A673 (cell line): ENCODE data around the gene UBASH3A. TPM values are rescaled to one million over a fixed set of nuclear protein-coding genes. Genes with fewer than 3 reads are reported as not detected.
A peak's percentile ranks its signal among the peaks of the same experiment; 100 is the strongest.

Experiments used
- BruUV-seq: library from RNA; stranded (reverse); fragments of 400-500 nt; replicated peaks from 2 replicates; lab custom pipeline; 2021; lab: Mats Ljungman, UMichigan
- CTCF ChIA-PET: fragments of 300-600 bp; sonication (Branson Sonifier 250); formaldehyde crosslinking; loops from one replicate; lab custom pipeline; 2022; ENCODE audit warnings: antibody characterized with exemption; lab: Charles Lee
- POLR2A ChIA-PET: fragments of 300-600 bp; sonication (Branson Sonifier 250); formaldehyde crosslinking; loops from one replicate; lab custom pipeline; 2022; ENCODE audit warnings: antibody characterized with exemption; ENCODE audit not compliant: low non-redundant PET; lab: Charles Lee
- DNase-seq: peaks from one replicate; pipeline ENCODE4 v3.0.0-alpha.2; 2015; ENCODE audit warnings: low spot score
- H3K27ac ChIP-seq: fragments of 200-600 bp; sonication (generic); 2 replicates; pipeline ENCODE4 v1.5.1; 2016; ENCODE audit warnings: mixed run types, low read depth, mild to moderate bottlenecking, mixed read lengths, antibody characterized with exemption, low read length; ENCODE audit not compliant: poor library complexity, severe bottlenecking
- H3K27me3 ChIP-seq: fragments of 200-600 bp; sonication (generic); replicated peaks from 2 replicates; pipeline ENCODE4 v1.6.1; 2017; ENCODE audit warnings: mixed run types, low read depth, mild to moderate bottlenecking, mixed read lengths, antibody characterized with exemption, low read length; ENCODE audit not compliant: insufficient read depth, poor library complexity
- H3K36me3 ChIP-seq: fragments of 200-600 bp; sonication (generic); 2 replicates; pipeline ENCODE4 v1.6.1; 2016; ENCODE audit warnings: mixed run types, mild to moderate bottlenecking, mixed read lengths, antibody characterized with exemption, low read length; ENCODE audit not compliant: insufficient read depth, poor library complexity, severe bottlenecking
- H3K4me1 ChIP-seq: fragments of 200-600 bp; sonication (generic); 2 replicates; pipeline ENCODE4 v1.6.1; 2017; ENCODE audit warnings: mixed run types, mild to moderate bottlenecking, mixed read lengths, antibody characterized with exemption, low read length; ENCODE audit not compliant: insufficient read depth, poor library complexity, severe bottlenecking
- H3K4me3 ChIP-seq: fragments of 200-600 bp; sonication (generic); 2 replicates; pipeline ENCODE4 v1.5.1; 2016; ENCODE audit warnings: low read depth, mixed run types, mild to moderate bottlenecking, mixed read lengths, low read length; ENCODE audit not compliant: poor library complexity, severe bottlenecking
- H3K9me3 ChIP-seq: fragments of 200-600 bp; sonication (generic); 2 replicates; pipeline ENCODE4 v1.6.1; 2016; ENCODE audit warnings: mixed run types, low read depth, mild to moderate bottlenecking, mixed read lengths, antibody characterized with exemption, low read length; ENCODE audit not compliant: poor library complexity, severe bottlenecking
- CTCF ChIP-seq: fragments of 300-800, 200-600 bp; sonication (generic); conservative IDR thresholded peaks from 2 replicates; pipeline ENCODE4 v1.5.1; 2017; ENCODE audit warnings: low read depth, mild to moderate bottlenecking, antibody characterized with exemption, low read length, moderate library complexity, mixed read lengths
- EZH2 ChIP-seq: fragments of 200-600 bp; sonication (generic); IDR thresholded peaks from 2 replicates; pipeline ENCODE4 v1.6.1; 2017; ENCODE audit warnings: borderline replicate concordance, low read depth, mild to moderate bottlenecking, mixed read lengths, antibody characterized with exemption, low read length; ENCODE audit not compliant: poor library complexity, severe bottlenecking
- intact Hi-C: fragments of 100-400 bp; cut with micrococcal nuclease; formaldehyde crosslinking; loops from one replicate; pipeline ENCODE4 v1.10.0; 2022; ENCODE audit not compliant: unreplicated experiment
- total RNA-seq: library from RNA; stranded (reverse); gene quantifications from 2 replicates; pipeline ENCODE4 v1.2.3, GENCODE V29; 2021

Gene UBASH3A
- total RNA-seq, 1 experiment from 2014 or later, result not detected

DNA sequence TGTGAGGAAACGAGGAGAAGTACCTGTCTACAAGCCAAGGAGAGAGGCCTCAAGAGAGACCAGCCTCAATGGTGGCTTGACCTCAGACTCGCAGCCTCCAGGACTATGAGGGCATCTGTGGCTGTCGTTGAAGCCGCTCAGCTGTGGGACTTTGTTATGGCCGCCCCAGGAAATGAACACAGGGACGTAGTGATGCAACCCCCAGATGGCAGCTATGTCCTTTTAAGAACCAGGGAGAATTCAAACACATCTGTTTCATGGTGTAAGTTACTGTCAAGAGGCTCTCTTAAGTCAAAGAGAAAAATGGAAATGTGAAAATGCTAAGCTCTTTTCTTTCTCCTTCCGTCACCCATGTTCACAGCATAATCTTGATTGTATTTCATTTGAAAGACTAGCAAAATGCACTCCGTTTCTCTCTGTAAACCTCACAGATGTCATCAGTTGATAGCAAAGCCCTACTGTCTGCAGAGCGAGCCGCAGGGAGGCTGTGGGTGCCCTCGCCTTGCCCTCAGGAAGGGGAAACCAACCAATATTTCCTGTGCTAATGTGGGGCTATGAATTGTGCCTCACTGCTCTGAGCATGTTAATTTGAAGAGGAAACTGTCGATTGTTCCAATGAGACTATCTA is 21.3 kb downstream of the UBASH3A start:
- H3K27ac ChIP-seq, result peak overlapping the region; percentile 77
- CTCF ChIA-PET, result no interaction called here
- peaks cover 27% of the 10 kb centered on the region for H3K4me1 ChIP-seq
- peak; percentile 96 for DNase-seq
- POLR2A ChIA-PET, result interaction anchor here (0.5 kb wide), 1 partner anchor 406 kb away, joined by 5 read pairs; no protein-coding TSS in a partner anchor
- TF ChIP-seq CTCF, result no peak
- no peak for TF ChIP-seq EZH2
- no peak overlapping the region for H3K4me3 ChIP-seq
- BruUV-seq, result no TSS peak
- H3K36me3 ChIP-seq, result no peaks in the 10 kb centered on the region
- peaks cover 75% of the 10 kb centered on the region for H3K27me3 ChIP-seq
- intact Hi-C loops, result no loop called here
- H3K9me3 ChIP-seq, result peaks cover 5% of the 10 kb centered on the region

- BruUV-seq, result no TSS peak
- CTCF ChIA-PET, result no interaction called here
- intact Hi-C loops, result no loop called here
- TF ChIP-seq CTCF (no peak), EZH2 (no peak)
- Histone ChIP-seq H3K4me3 (no peak overlapping the region), H3K4me1 (peaks cover 27% of the 10 kb centered on the region), H3K27ac (no peak overlapping the region), H3K27me3 (peaks cover 75% of the 10 kb centered on the region), H3K36me3 (no peaks in the 10 kb centered on the region), H3K9me3 (peaks cover 4% of the 10 kb centered on the region)
- POLR2A ChIA-PET, result interaction anchor here (0.5 kb wide), 1 partner anchor 406 kb away, joined by 5 read pairs; no protein-coding TSS in a partner anchor
- DNase-seq, result no peak
Observed at GRCh38 chr21:42425591-42425990, 21.9 kb downstream of the UBASH3A start.

- BruUV-seq, result no TSS peak
- H3K27me3 ChIP-seq, result peaks cover 67% of the 10 kb centered on the region
- H3K36me3 ChIP-seq, result no peaks in the 10 kb centered on the region
- no peak for DNase-seq
- H3K4me1 ChIP-seq, result peaks cover 27% of the 10 kb centered on the region
- TF ChIP-seq EZH2 (no peak), CTCF (no peak)
- no peak overlapping the region for H3K27ac ChIP-seq
- no peaks in the 10 kb centered on the region for H3K9me3 ChIP-seq
- intact Hi-C loops, result no loop called here
- CTCF ChIA-PET, result no interaction called here
- POLR2A ChIA-PET, result no interaction called here
- H3K4me3 ChIP-seq, result no peak overlapping the region
Observed at GRCh38 chr21:42426424-42426823, 22.7 kb downstream of the UBASH3A start.
